Smooth muscle cell of trachea (primary cell): ENCODE data around the gene CALM3. TPM values are rescaled to one million over a fixed set of nuclear protein-coding genes. Genes with fewer than 3 reads are reported as not detected.

Source experiments
- total RNA-seq: library from RNA; depleted of rRNA; stranded (reverse); fragments of >200 nt; gene quantifications from 2 replicates; pipeline ENCODE4 v1.2.1, GENCODE V29; 2014

Gene CALM3
- total RNA-seq, result 245 and 374 TPM in 2 replicates

GRCh38 chr19:46601318-46602224, at the start of gene CALM3:
TSS of gene CALM3 (plus strand) at chr19:46601330. CDS start at chr19:46601435, 105 bp downstream.

GRCh38 chr19:46624958-46625661, 24.0 kb downstream of the CALM3 start, which contains the start of gene PTGIR:
TSS of gene PTGIR (minus strand) at chr19:46625089. CDS start at chr19:46624225, 864 bp downstream.

GRCh38 chr19:46635920-46636761, 35.0 kb downstream of the CALM3 start, which contains the start of gene GNG8:
TSS of gene GNG8 (minus strand) at chr19:46636202. CDS start at chr19:46634682, 1,520 bp downstream.

Other genes with a start within 250 kb of the CALM3 start
- gene CCDC8, start 187.8 kb upstream of the CALM3 start, total RNA-seq, result 29.8 and 34.2 TPM in 2 replicates
- gene PNMA8C, start 172.4 kb upstream of the CALM3 start, total RNA-seq, result under 0.01 and 0.15 TPM in 2 replicates
- gene PNMA8A, start 129.8 kb upstream of the CALM3 start, total RNA-seq, result 2.5 and 17.3 TPM in 2 replicates
- gene PNMA8B, start 105.5 kb upstream of the CALM3 start, total RNA-seq, result 2.8 and 5.6 TPM in 2 replicates
- 2.9 and 6.8 TPM in 2 replicates for gene PTGIR, start 23.8 kb downstream of the CALM3 start, total RNA-seq
- not detected in 2 replicates for gene GNG8, start 34.9 kb downstream of the CALM3 start, total RNA-seq
- gene DACT3, start 59.9 kb downstream of the CALM3 start, total RNA-seq, result 6.5 and 15.5 TPM in 2 replicates
- gene PRKD2, start 115.8 kb downstream of the CALM3 start, total RNA-seq, result 17.4 and 23.0 TPM in 2 replicates
- gene FKRP, start 144.7 kb downstream of the CALM3 start, total RNA-seq, result 19.2 and 29.4 TPM in 2 replicates
- 44.2 and 97.3 TPM in 2 replicates for gene STRN4, start 145.1 kb downstream of the CALM3 start, total RNA-seq
- 126 and 275 TPM in 2 replicates for gene SLC1A5, start 187.3 kb downstream of the CALM3 start, total RNA-seq
- gene AP2S1, start 249.5 kb downstream of the CALM3 start, total RNA-seq, result 169 and 172 TPM in 2 replicates